Activated T-helper 1 cell treated with Interleukin-2 at 50 U/mL for 16 hours (primary cell): ENCODE measurements around the gene ALPK3.
"Not testable (repeated sequence)": the region's sequence is repeated elsewhere in the genome, so short reads cannot be mapped to it uniquely, and the experiment has no call there.

ENCODE experiments used
- DNase-seq: peaks from one replicate; pipeline ENCODE4 v3.0.0-alpha.2; 2020; ENCODE audit warnings: low read depth

ALPK3 gene

DNA sequence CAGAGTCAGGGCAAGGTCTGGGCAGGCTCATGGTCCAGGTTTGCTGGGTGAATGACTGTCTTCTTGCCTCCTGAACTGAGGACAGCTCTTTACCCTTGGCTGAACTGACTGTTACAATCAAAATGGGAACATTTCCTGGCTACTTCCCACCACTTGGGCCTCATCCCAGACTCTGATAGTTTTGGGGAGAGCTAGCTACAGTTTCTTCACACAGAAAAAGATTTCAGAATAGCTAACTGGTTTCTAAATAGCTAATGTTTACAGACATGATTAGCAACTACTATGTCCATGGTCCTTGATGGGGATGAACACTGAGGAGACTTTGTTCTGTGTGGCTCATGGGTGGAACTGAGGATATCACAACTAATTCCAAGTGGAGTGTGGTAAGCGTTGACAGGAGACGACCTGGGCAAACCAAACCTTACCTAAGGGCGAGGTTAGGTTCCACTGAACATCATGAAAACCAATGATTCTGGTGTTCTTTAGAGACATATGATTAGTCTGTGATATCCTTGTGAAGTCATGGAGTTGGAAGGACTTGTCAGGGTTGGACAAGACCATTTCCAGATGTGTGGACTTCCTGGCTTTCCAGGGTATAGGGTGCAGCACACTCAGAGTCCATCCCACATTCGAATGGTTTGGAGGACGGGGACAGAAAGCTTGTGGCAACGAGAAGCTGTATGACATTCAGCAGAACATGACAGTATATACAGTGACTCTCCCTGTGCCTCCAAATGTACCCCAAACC lies 7.3 kb downstream of the ALPK3 start:
- DNase-seq: no peak

GRCh38 chr15:84826369-84826823 lies 9.2 kb downstream of the ALPK3 start:
- DNase-seq: no peak

- no peak for DNase-seq
These were observed 10.1 kb downstream of the ALPK3 start for GRCh38 chr15:84827246-84827645.

DNA sequence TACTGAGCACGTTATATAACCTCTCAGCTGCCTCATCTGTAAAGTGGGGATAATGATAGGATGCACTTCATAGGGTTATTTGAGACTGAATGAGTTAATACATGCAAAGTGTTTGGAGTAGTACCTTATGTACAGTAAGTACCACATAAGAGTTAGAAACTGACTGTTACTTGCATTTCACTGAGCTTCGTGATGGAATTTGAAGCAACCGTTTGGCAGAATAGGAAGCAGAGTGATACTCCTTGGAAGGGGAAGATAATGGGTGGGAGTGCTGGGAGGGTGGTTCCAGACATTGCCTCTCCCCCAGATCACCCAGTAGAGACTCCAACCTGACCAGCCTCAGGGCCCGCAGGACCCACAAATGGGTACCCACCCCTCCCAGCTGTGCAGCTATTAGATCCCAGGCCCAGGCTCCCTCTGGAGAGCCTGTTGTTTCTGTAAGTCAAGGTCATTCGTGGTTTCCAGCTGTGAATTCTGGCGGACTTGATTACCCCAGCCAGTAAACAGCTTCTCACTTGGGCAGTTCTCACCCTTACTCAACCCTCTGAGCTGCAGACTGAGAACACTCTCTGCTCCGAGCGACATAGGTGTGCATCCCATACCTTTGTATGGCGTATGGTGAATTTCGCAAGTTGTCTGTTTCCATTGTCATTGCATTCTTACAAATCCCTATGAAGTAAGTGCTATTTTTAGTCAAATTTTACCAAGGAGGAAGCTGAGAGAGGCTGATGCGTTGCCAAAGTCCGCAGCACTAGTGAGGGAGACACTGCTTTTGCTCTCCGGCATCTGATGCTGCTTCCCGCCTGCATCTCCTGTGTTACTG lies 11.1 kb downstream of the ALPK3 start:
- no peak for DNase-seq

DNA sequence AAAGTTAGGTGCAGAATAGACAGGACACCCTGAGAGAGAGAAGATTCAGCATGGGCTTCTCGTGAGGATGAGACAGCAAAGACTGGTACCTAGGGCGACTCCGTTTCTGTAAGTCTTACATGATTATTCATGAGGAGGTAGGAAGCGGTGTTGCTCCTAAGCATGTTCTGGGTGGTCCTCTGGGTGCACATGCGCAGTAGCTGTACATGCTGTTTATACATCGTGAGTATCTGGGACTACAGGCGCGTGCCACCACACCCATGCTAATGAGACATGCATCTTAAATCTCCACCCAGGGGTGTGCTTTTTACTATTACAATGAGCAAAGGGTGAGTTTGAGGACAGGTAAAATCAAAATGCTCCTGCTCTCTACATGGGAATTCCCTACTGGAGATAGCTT lies 12.3 kb downstream of the ALPK3 start:
- no peak for DNase-seq

DNA sequence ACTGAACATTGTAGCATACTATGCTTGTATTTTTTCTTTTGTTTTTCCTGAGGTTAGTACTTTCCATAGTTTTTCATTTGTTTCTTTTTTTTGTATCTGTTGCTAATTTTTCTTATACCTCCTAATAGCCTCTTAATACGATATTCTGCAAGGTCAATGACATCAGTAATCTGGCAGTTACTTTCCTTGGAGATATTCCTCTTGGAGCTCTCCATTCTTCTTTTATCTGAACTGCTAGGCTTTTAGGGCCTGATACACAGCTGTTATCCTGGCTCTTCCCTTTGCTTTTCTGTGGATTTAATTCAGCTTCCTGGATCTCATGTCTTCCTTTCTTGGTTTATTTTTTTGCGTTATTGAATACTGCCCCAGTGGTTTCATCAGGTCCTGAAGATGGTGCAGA lies 12.9 kb downstream of the ALPK3 start:
- DNase-seq: no peak

DNA sequence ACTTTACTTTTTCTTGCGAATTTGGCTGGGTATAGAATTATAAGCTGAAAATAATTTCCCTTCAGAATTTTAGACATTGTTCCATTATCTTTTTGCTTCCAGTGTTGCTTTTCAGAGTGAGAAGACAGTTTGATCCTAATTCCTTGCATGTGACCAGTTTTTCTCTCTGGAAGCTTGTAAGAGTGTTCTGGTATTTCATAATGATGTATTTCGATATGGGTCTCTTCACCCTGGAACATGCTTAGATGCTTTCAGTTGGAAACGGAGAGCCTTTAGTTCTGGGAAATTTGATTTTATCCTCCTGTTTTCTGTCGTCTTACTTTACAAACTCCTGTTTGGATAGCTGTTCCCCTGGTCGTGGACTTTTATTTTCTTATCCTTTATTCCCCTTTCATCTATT lies 13.9 kb downstream of the ALPK3 start:
- DNase-seq: no peak

DNA sequence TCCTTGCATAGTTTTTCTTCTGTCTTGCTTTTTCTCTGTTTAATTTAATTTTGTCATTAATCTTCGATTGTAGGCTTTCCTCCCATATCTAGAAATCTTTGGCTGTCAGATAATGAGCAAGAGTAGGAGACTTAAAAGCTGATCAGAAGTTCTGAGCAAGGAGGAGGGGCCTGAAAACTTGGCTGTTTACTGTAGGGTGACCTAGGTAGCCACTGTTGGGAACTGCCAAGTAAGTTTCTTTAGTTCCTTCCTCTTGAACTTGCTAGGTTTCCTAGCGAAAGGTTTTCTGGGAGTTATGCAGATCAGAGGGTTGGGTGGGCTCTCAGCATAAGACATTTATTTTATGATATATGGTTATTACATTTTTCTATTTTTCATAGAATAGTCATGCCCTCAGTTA lies 14.5 kb downstream of the ALPK3 start:
- DNase-seq: no peak

- DNase-seq: no peak
These were observed 15.4 kb downstream of the ALPK3 start for GRCh38 chr15:84832448-84833040.

DNA sequence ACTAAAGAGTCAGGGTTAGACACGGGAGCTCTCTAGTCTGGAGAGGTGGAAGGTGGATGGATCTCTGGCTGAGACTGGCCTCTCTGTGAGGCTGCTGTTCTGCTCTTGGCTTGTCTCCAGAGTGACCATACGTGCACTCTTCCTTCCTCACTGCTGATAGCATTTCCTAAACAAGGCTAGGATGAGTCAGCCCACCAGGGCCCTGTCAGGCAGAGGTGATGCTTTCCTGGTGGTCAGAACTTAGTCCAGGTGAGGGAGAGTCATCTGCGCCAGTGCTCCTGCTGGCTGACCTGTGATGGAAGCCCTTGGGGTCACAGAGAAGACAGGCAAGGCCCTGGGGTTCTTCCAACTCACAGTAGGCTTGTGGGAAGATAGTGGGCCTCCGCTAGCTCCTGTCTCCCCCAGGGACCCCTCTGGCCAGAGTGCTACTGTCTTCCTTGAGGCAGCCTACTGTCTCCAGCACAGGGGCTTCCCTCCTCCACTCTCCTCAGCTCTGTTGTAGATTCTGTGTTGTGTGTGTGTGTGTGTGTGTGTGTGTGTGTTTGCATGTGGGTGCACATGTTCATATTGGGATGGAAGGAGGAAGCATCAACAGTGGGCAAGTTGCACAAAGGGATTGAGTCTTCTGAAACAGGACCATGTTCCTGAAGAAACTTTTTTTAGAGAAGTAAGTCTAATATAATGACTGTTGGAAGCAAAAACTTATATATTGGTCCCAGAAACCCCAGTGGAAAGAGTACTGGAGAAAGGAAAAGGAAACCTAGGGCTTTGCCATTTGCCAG lies 16.5 kb downstream of the ALPK3 start:
- no peak for DNase-seq

DNA sequence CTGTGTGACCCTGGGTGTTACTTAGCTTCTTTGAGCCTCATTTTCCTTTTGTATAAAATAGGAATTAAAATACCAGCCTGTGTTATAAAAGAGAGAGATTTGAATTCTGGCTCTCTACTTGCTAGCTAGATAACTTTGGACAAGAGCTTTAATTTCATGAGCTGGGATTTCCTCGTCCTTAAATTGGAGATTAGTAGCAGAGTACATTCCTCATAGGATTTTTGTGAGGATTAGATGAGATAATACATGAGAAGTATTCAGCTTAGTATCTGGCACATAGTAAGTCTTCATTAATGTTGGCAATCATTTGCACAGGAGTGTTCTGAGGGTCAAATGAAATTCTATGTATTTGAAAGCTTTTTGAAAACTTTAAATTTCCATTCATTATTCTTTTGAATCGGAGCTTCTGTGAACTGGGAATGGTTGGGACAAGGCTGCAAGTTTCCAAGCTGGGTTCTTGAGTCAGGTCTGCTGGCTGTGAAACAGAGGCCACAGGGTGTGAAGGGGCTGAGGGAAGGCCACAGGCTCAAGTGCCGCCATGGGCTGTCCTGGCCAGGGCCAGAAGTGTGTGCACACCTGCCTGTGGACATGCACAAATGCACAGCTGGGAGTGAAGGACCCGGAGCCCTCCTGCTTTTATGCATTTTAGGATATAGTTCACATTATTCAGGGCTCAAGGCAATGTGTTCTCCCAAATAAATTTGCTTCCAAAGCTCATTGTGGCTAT lies 17.2 kb downstream of the ALPK3 start:
- no peak for DNase-seq

DNA sequence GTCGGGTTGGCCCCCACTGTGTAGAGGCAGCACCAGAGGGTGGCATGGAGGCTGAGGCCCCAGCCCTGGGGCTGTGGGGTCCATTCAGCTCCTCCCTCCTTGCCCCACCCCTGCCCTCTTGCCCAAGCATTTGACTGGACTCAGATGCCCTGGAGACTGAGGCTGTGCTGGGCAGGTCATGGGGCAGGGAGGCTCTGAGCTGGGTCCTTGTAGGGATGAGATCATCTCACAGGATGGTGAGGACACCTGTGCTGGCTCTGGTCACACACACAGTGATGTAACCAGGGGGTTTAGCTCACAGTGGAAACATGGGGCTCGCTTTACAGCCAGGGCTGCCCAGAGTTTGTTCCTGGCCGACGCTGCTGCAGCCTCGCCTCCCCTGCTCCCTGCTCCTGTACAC lies 17.8 kb downstream of the ALPK3 start:
- no peak for DNase-seq

DNA sequence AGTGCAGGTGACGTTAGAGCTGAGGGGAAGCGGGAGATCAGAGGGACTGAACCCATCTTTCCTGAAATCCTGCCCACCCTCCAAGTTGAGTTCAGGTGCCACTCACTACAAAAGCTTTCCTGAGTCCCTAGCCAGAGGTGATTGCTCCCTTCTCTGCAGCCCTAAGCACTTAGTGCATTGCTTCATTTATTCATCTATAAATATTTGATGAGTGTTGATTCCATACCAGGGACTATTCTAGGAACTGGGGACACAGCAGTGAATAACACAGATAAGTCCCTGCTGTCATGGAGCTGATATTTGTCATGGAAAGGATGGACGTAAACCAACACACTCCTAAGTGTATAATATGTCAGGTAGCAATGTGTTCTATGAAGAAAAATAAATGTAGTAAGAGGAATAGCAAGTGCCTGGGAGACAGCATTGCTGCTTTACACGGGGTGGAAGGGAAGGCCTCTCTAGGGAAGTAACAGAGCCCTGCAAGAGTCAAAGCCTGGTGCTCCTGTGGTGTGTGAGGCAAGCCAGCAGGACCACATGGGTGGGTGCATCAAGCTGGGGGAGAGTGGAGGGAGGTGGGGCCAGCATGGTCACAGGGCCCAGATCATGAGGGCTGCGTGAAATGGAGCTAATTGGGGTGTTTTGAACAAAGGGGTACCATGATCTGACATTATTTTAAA lies 18.6 kb downstream of the ALPK3 start:
- DNase-seq: no peak

- no peak for DNase-seq
These were observed 19.7 kb downstream of the ALPK3 start for GRCh38 chr15:84836844-84837243.

DNA sequence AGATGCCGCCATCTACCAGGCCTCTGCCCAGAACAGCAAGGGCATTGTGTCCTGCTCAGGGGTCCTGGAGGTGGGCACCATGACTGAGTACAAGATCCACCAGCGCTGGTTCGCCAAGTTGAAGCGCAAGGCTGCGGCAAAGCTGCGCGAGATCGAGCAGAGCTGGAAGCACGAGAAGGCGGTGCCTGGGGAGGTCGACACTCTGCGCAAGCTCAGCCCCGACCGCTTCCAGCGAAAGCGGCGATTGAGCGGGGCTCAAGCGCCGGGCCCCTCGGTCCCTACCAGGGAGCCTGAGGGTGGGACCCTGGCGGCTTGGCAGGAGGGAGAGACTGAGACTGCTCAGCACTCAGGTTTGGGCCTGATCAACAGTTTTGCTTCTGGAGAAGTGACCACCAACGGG lies 22.6 kb downstream of the ALPK3 start:
- DNase-seq: no peak

- no peak for DNase-seq
These were observed 23.1 kb downstream of the ALPK3 start for GRCh38 chr15:84840255-84840654.

- DNase-seq: no peak
These were observed 23.7 kb downstream of the ALPK3 start for GRCh38 chr15:84840741-84841429.

- no peak for DNase-seq
These were observed 25.6 kb downstream of the ALPK3 start for GRCh38 chr15:84842781-84843180.

DNA sequence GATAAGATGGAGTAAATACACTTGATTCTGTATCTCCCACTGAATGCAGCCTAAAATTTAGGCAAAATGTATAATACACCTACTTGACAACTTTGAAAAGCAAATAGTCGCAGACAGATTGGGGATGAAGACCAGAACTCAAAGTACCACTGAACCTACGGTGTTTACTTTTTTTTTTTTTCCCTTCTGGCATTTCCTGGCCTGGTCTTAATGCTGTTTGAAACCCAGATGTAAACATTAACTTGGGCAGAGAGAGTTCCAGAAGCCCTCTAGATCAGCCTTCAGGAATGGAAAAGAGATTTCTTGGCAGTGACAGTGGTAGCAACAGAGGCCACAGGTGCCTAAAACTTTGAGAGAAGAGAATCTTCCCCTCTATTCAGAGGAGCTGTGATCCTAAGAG lies 27.8 kb downstream of the ALPK3 start:
- DNase-seq: no peak

DNA sequence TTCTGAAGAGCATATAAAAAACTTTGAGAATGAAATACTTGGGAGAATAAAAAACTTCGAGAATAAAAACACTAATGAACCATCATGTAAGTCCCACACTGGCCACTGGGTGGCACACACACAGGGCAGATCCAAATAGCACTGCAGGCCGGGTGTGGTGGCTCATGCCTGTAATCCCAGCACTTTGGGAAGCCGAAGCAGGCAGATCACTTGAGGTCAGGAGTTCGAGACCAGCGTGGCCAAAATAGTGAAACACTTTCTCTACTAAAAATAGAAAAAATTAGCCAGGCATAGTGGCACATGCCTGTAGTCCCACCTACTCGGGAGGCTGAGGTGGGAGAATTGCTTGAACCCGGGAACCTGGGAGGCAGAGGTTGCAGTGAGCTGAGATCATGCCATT lies 28.5 kb downstream of the ALPK3 start:
- not testable (repeated sequence) for DNase-seq
